Breast epithelium (tissue), 3 donors: ENCODE data around the gene RNF225.

Experiments used
- POLR2A ChIP-seq: fragments of 450-650 bp; IDR thresholded peaks from one replicate; pipeline ENCODE4 v1.6.1; 2016; ENCODE audit warnings: antibody characterized with exemption, mild to moderate bottlenecking, moderate library complexity
- POLR2AphosphoS5 ChIP-seq, 3 donors: sonication (generic); formaldehyde crosslinking; IDR thresholded peaks; one replicate each; pipeline ENCODE4 v1.6.1; 2017; ENCODE audit warnings: antibody characterized with exemption in 3 of 3

DNA sequence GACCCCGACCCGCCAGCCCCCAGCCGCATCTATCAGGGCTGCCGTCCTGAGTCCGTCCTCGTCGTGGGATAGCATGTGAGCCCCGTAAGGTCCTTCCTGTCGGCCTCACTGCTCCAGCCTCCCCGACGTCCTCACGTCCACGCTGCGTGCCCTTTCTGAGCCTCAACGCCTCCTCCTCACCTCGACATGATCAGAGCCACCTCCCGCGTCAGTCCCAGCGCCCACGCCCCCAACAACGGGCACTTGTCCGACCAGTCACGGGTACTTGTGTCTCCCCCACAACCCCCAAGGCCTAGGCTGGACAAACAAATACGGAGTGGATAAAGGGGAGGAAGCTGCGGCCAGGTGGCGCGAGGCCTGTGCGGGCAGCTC is 33.6 kb upstream of the RNF225 start:
- TF ChIP-seq POLR2A (no peak), POLR2AphosphoS5 (IDR thresholded peaks at IDR 0.05) (no peak)
